Activated CD4-positive, alpha-beta T cell treated with anti-CD3 and anti-CD28 coated beads for 48 hours (primary cell): Measurements from ENCODE around the gene CTSH.
"Not testable (repeated sequence)": the region's sequence is repeated elsewhere in the genome, so short reads cannot be mapped to it uniquely, and the experiment has no call there.

ENCODE experiments used
- DNase-seq: peaks from one replicate; pipeline ENCODE4 v3.0.0-alpha.2; 2020

CTSH gene

DNA sequence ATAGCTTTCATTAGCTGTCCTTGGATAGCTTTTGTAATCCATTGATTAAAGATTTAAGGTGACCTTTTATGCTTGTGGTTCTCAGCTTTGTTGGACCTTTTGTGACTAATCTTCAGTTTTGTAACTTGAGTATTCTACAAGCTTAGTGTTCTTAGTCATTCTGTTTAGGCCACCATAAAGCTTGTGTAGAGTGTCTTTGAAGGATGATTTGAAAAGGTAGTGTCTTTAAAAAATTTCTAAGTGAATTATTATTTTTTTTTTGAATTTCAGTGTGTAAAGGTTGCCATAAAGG, 64.7 kb downstream of the CTSH start:
- no peak for DNase-seq

DNA sequence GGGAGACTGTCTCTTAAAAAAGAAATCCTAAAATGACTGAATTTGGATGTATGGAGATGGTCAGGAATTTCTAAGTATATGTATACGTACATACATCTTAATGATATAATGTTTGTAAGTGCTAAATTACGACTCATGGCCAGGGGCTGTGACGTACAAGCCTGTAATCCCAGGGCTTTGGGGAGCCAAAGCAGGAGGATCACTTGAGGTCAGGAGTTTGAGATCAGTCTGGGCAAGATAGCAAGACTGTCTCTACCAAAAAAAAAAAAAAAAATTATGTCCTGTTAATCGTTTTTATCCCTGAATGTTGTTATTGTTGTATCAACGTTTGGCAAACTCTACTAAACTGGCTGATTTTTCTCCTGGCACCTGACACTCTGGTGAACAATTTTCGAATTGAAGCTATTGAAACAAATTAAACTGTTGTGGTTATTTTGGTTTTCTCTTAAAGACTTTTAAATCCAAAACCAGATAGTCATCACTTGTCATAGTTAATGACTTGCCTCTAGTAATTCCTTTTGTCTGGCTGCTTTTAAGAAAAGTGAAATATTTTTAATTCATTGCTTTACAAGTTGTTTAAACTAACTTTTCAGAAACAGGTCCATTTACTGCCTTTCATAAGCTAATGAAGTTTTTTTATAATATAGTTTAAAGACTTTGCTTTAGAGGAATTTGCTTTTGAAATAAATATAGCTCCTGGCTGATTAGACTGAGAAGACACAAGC, 65.2 kb downstream of the CTSH start:
- DNase-seq: no peak

DNA sequence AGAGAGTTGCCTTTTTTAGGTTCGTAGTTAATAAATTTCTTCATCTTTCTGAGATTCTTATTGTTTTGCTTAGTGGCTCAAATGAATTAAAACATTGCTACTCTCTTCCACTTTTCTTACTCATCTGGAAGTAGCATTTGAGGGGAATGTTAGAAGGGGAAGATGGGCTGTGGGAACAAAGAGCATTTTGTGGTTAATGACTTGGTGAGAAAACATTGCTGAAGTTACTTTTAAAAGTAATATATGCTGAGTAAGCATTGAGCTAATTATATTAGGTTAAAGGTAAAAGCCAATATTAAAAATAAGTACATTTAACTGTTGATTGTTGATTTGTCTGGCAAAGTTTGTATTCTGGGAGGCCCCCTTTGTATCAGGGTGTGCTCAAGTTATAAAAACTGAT, 66.5 kb downstream of the CTSH start:
- no peak for DNase-seq

- not testable (repeated sequence) for DNase-seq
Measured at GRCh38 chr15:78876954-78877353, 67.9 kb downstream of the CTSH start.

- peak; percentile 24 for DNase-seq
Measured at GRCh38 chr15:78875107-78875914, 69.5 kb downstream of the CTSH start.

DNA sequence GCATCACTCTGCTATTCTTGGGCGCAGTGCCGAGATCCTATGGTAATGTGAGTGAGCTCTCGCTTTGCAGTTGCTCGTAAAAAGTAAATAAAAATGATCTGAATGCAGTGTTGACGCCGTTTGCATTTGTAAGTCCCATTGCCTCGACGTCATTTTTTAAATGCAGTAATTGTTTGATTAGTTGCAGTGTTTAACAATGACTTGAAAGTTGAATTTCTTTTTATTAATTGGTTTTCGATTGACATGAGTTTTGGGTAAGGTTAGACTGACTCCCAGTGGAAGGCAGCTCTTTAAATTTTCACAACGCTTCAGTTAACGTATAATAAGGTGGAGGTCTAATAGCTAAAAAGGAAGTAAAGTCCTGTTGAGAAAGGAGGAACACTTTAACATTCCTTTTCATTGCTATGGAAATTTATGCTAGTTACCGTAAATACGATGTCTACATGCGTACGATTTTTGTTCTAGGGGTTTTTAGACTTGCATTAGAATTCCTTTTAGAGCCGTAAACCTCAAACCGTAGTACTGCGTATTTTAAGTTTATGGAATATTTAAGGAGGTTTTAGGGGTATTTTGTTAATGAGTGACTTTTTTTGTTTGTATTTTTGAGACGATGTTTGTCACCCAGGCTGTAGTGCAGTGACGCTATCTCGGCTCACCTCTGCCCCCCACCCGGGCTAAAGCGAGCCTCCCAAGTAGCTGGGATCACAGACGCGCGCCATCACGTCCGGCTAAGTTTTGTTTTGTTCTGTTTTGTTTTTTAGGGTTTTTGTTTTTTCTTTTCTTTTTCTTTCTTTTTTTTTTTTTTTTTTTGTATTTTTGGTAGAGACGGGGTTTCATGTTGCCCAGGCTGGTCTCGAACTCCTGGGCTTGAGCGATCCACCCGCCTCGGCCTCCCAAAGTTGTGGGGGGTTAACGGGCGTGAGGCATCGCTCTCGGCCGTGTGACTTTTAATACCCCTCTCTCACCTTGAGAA, 70.8 kb downstream of the CTSH start:
- DNase-seq: peak; percentile 50

GRCh38 chr15:78872972-78873792, 71.7 kb downstream of the CTSH start:
- DNase-seq: peak; percentile 94

GRCh38 chr15:78872155-78872971, 72.5 kb downstream of the CTSH start, which contains the start of gene MORF4L1:
Gene MORF4L1 (plus strand): TSS chr15:78872890. CDS start chr15:78873018, 128 bp downstream.
- DNase-seq: peak; percentile 96

GRCh38 chr15:78871483-78872127, 73.2 kb downstream of the CTSH start:
- not testable (repeated sequence) for DNase-seq
